GM18526 (cell line): ENCODE results near the gene OR2J2.
"Not testable (repeated sequence)": the region's sequence is repeated elsewhere in the genome, so short reads cannot be mapped to it uniquely, and the experiment has no call there.

Experiments used
- POLR2A ChIP-seq: IDR thresholded peaks from 3 replicates; pipeline ENCODE4 v1.6.1; 2011; ENCODE audit not compliant: insufficient read length; ENCODE audit errors: extremely low read depth

The OR2J2 gene

DNA sequence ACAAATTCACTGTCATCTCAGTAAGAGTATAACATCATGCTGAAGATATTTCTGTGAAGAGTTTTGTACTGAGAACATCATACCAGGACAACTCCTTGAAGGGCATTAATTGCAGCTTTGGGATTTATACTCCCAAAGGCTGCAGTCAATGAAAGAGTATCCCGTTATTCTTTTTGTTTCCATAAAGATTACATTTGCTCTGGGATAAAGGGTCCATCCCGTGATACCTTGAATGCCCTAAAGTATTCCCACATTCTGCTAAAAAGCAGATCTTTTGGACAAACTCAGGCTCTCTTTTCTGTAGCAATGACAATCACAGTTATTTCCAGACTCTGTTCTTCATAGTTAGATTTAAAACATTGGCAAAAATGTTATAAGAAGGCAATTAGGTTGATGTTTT lies at the start of gene OR2J2:
Gene OR2J2 (plus strand): TSS at position 301 of the 400 bp plus-strand sequence. CDS start 2,729 bp downstream, outside the sequence.
- TF ChIP-seq POLR2A = not testable (repeated sequence)

DNA sequence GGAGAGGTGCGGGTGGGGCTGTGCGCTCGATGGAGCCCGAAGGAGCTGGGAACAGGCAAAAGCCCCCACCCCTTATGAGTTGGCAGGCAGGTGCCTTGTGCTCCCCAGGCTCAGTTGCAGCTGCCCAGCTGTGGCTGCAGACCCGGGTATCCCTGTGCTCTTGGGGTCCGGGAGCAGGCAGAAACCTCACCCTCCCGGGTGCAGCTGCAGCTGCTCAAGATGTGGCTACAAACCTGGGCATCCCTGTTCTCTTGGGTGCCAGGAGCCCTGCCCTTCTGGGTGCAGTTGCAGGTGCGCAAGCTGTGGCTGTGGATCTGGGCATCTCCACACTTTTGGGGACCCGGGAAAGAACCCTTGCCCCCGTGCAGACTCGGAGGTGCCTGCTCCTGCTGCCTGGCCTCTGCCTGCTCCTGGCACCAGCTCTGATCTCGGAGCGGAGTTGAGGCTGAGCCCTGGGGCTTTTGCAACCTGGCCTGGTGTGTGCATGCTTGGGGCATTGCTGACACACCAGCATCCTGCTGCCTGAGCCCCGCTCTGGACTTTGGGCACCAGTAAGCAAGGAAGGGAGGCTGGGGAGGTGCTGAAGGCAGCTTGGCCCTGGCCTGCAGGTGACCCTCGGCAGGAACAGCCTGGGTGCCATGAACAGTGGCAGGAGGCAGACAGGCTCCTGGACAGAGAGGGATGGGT lies 41.2 kb upstream of the OR2J2 start:
- no peak for TF ChIP-seq POLR2A

DNA sequence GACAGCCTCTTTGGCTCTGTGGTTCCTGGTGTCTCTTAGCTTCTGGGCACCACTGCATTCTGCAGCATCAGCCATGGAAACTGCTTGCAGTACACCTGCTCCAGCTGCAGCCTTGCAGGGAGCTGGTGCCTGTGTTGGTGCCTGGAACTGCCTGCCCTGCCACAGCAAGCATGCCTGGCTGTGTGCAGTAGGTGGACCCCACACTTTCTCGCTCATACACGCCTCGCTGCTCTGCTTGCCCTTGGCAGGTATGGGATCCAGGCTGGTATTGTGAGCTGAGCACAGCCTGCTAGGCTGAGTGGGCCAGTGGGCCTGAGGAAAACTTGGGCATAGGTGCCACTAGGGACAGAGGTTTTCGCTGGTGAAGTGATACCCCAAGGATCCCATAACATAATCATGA lies 40.1 kb upstream of the OR2J2 start:
- no peak for TF ChIP-seq POLR2A

DNA sequence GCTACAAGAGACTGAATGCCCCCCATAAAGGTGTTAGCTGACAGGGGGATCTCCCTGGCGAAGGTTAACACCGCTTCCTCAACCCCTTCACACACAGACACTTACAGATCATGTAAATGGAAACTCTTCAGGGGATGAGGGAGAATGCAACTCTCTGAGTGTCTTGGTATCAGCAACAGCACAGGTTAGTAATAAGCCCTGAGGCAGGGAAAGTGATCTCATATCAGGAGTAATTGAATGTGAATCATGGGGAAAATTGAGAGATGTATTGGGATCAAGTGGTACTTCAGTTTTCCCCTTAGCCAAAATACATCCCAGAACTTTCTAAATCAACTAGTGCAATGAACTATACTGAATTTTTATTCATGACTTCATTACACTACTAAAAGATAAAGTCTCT lies 39.0 kb upstream of the OR2J2 start:
- no peak for TF ChIP-seq POLR2A

DNA sequence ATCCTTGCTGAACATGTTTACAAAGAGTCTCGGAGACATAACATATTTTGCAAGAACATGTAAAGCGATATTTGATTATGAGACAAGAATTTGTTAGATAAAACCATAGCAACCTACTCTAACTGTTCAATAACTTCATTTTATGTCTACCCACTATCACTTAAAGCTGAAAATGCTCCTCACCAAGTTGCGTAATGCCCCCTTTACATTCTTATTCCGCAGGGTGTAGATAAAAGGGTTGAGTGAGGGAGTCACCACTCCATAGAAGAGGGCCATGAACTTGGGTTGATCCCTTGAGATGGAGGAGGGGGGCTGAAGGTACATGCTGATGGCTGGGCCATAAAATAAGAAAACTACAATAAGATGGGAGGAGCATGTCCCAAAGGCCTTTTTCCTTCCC lies 33.0 kb upstream of the OR2J2 start:
- no peak for TF ChIP-seq POLR2A

DNA sequence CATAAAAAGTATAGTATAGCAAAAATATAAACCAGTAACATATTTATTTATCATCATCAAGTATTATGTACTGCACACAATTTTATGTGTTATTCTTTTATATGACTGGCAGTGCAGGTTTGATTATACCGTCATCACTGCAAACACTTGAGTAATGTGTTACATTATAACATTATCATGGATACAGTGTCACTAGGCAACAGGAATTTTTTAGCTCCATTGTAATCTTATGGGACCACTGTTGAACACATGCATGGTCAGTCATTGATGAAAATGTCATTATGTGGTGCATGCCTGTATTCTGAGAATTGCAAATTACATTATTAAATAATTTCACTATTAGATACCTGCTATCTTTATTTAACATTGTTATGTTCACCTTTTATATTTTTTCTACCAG lies 29.1 kb upstream of the OR2J2 start:
- TF ChIP-seq POLR2A = no peak

DNA sequence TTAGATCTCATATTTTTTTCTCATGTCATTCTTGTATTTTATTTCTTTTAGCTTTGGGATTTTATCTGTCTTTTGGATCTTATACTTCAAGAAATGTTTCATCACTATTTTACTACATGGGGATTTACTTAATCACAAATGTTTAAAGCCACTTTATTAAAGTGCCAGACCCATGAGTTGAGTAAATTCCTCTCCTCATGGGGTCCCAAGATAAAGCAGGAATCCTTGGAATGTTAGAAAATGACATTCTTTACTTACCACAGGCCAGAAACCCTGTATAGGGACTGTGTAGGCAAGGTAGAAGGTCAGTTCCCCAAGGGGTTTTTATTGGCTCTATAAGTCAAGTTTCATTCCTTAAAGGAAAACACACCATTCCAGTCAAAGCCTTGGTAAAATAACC lies 28.4 kb upstream of the OR2J2 start:
- TF ChIP-seq POLR2A = no peak

DNA sequence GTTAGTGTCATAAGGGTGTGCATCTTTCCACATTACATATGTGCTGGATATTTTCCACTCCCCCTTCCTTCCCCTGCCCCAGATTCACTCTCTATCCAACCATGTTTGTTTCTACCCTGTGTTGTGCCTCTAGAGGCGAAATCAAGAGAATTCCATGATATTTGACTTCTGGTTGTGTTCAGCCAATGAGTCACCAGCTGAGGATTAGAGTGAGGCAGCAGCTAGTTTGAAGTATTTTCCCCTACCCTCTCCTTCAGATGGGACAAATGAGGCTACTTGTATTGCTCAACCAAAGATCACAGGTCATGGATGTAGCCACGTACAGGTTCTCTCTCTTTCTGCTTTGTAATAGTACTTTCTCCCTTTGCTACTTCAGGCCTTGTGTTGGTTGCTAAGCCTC lies 24.5 kb upstream of the OR2J2 start:
- TF ChIP-seq POLR2A = no peak

DNA sequence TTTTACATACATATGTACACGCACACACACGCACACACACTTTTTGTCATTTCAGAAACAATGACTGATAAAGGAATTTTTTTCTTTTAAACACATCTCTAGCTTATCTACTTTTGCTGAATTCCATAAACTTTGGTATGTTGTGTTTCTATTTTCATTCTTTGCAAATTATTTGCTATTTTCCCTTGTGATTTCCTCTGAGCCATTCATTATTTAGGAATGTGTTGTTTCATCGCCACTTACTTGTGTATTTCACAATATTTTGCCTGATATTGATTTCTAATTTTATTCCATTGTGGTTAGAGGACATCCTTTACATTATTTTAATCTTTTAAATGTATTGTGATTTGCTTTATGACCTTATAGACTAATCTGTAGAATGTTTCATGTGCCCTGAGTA lies 23.6 kb upstream of the OR2J2 start:
- TF ChIP-seq POLR2A = no peak

DNA sequence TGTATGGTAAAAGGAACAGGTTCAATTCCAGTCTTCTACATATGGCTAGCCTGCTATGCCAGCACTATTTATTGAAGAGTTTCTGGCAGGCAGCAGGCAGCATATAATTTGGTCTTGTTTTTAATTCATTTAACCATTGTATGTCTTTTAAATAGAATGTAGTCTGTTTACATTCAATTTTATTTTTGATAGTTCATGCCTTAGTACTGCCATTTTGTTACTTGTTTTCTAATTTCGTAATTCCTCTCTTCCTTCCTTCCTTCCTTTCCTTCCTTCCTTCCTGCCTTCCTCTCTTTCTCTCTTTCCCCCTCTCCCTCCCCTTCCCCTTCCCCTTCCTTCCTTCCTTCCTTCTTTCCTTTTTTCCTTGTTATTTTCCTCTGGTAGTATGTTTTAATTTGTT lies 17.6 kb upstream of the OR2J2 start:
- TF ChIP-seq POLR2A = no peak

DNA sequence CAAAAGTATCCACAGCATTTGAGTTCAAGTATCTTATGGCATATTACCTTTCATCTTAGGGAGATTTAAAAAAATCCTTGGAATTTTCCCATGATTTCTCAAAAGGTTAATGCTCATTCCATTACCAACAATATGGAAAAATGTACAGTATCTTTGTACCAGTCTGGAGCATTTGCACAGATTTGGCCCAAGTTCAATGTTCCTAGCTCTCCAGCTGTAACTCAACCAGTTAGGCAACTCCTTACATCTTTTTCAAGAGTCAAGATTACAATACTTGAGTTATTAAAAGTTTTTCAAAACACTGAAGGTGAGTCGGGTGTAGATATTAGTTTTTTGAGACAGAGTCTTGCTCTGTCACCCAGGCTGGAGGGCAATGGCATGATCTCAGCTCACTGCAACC lies 1.0 kb downstream of the OR2J2 start:
- no peak for TF ChIP-seq POLR2A

DNA sequence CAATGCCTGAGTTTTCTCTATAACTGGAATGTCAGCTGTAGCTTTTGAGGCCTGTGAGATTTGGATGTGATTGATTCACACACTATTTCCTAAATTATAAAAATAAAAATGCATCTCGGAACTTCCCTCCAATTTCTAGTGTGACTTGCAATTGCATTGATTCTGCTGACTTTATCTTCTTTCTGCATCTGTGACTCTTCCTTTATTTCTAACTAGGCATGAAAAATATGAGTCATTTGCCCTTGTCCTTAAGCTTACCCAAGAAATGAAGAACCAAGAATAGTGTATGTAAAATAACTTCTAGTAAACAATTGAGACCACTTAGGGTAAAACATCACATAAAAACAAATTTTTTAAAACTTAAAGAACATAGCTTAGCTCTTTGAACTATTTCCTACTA lies 12.9 kb downstream of the OR2J2 start:
- TF ChIP-seq POLR2A = no peak

DNA sequence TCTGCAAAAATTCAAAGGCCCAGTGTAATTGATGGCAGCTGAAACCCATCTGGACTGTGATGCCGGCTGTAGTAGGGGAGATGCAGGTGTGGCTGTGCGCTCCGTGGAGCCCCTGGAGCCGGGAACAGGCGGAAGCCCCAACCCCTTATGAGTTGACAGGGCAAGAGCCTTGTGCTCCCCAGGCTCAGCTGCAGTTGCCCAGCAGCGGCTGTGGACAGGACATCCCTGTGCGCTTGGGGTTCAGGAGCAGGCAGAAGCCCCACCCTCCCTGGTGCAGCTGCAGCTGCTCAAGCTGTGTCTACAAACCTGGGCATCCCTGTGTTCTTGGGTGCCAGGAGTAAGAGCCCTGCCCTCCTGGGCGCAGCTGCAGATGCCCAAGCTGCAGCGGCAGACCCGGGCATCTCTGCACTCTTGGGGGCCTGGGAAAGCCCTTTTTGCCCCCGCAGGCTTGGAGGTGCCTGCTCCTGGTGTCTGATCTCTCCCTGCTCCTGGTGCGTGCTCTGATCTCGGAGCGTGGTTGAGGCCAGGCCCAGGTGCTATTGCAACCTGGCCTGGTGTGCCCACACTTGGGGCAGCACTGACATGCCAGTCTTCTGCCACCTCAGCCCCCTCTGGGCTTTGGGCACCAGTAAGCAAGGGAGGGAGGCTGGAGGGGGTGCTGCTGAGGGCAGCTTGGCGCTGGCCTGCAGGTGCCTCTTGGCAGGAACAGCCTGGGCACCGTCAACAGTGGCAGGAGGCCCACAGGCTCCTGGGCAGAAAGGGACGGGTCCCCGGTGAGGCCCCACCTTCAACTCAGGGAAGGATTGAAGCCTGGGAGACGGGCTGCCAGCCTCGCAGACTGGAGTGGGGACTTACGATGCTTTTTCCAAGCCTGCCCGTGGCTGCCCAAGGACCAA lies 30.3 kb downstream of the OR2J2 start:
- no peak for TF ChIP-seq POLR2A

DNA sequence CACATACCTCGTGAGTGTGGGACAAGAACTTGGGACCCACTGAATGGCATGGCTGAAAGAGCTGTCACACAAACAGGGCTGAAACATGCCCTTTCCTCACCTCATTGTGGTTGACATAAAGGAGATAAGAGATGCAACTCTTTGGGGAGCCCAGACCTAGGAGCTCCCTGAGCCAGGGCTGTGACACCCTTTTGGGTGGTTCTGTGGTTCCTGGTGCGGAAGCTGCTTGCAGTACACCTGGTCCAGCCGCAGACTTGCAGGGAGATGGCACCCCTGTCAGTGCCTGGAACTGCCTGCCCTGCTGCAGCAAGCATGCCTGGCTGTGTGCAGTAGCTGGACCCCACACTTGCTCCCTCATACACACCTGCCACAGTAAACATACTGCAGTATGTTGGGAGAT lies 31.3 kb downstream of the OR2J2 start:
- no peak for TF ChIP-seq POLR2A

DNA sequence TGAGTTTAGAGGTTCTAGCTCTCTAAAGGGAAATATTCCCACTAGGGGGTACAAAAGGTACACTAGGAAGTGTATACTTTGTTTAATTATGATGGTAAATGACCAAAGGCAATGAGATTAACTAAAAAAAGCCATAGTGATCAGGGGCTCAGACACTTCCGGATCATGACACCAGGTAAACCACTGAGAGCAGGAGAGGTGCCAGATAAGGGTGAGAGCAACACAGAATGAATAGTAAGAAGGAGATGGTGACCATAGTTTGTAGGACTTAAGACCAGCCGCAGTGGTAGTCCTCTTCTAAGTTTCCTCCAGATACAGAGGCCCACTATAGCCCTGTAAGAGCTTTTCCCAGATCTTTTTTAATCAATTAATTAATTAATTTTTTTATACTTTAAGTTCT lies 40.8 kb downstream of the OR2J2 start:
- no peak for TF ChIP-seq POLR2A

DNA sequence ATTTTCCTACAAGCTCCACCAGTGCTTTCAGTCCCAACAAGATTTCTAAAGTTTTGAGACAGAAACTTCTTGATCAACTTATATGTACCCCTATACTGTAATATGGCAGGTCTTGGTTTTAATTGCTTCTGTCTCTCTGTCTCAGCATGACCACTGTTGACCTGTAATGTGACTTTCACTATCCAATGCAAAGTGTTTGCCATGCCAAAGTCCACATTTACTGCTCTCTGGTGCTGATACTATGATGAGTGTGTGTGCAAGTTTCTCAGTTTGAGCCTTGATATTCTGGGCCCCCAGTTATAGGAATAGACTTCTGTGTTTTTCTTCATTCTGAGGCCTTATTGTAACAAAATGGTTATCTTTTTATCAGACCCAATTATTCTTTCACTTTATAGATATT lies 45.8 kb downstream of the OR2J2 start:
- TF ChIP-seq POLR2A = no peak
